H7 (cell line): ENCODE results near the gene ERI3. TPM values are rescaled to one million over a fixed set of nuclear protein-coding genes. Genes with fewer than 3 reads are reported as not detected.

ENCODE experiments used
- DNase-seq: peaks from one replicate; pipeline ENCODE4 v3.0.0; 2012
- H3K27me3 ChIP-seq: 2 replicates; pipeline ENCODE4 v1.6.0; 2011; ENCODE audit warnings: mild to moderate bottlenecking, low read length; ENCODE audit not compliant: control insufficient read depth, insufficient read depth
- H3K36me3 ChIP-seq: replicated peaks from 2 replicates; pipeline ENCODE4 v1.5.1; 2011; ENCODE audit warnings: low read length; ENCODE audit not compliant: control insufficient read depth, insufficient read depth
- H3K4me3 ChIP-seq: 2 replicates; pipeline ENCODE4 v1.5.1; 2011; ENCODE audit warnings: low read depth, mild to moderate bottlenecking, control low read depth, low read length, moderate library complexity; ENCODE audit not compliant: insufficient read depth
- total RNA-seq: library from RNA; depleted of rRNA; stranded (reverse); fragments of >200 nt; shearing (Covaris generic); gene quantifications from 2 replicates; pipeline ENCODE4 v1.2.3, GENCODE V29; 2014; rRNA removed

Gene ERI3
- total RNA-seq, 1 experiment from 2014 or later: 141 TPM

- no peak overlapping the region for H3K4me3 ChIP-seq
- H3K27me3 ChIP-seq: no peaks in the 10 kb centered on the region
- DNase-seq: no peak
- no peaks in the 10 kb centered on the region for H3K36me3 ChIP-seq
Measured at GRCh38 chr1:44174630-44175029, 180.4 kb downstream of the ERI3 start.

Other genes with a start within 250 kb of the ERI3 start
- gene KLF17, start 236.4 kb downstream of the ERI3 start, total RNA-seq: not detected in 2 replicates
- gene KLF18, start 213.6 kb downstream of the ERI3 start, total RNA-seq: 0.03 TPM in 1 of 2 replicates, not detected in the other
- gene DMAP1, start 141.8 kb downstream of the ERI3 start, total RNA-seq: 20.7 and 25.5 TPM in 2 replicates
- 187 and 189 TPM in 2 replicates for gene RNF220, start 50.0 kb upstream of the ERI3 start, total RNA-seq